ENCODE data around the gene UROC1. TPM values are rescaled to one million over a fixed set of nuclear protein-coding genes. Genes with fewer than 3 reads are reported as not detected.

The UROC1 gene
- total and polyA plus RNA-seq, 2 of the 4 experiments (the other 2 are of a cell fraction) = not detected

DNA sequence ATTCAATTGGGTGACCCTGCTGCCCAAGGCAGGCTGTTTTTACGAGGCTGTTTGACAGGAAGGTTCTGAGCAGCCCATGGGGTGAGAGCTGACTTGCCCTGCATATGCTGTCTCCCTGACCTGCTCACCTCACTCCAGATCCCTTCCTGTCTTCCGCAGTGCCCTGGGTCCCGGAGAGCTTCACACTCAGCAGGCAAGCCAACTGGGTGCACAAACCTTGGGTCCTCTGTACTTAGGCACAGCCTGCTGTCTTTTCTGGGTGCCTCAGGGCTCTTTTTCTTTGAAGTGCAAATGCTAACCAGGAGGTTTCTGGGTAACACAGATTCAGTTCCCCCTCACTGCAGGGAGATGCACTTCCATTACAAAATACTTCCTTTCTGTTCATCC lies 74.7 kb downstream of the UROC1 start:
- Histone ChIP-seq H4K8ac (ENCODE audit: low read depth in 2 of 2, low read length in 2 of 2) (no peak overlapping the region), H3K36me3 (ENCODE audit: control insufficient read depth, insufficient read depth, low read length) (no peaks in the 10 kb centered on the region), H3K23ac (ENCODE audit: low read depth, low read length) (no peak overlapping the region), H3K27ac (ENCODE audit: insufficient read depth, low read length) (no peak overlapping the region), H2BK20ac (ENCODE audit: low read depth, low read length) (no peak overlapping the region), H2BK5ac (ENCODE audit: low read depth, low read length, poor library complexity, severe bottlenecking) (no peak overlapping the region), H2BK15ac (ENCODE audit: low read depth, low read length) (no peak overlapping the region), H3K4ac (ENCODE audit: low read depth, low read length) (no peak overlapping the region), H4K91ac (ENCODE audit: insufficient read depth, low read depth, low read length) (no peak overlapping the region), H3K4me2 (ENCODE audit: low read depth, low read length) (no peak overlapping the region), H4K20me1 (ENCODE audit: insufficient read depth, low read length) (peaks cover 8% of the 10 kb centered on the region; the same call in 1 of the 2 replicates), H3K9ac (ENCODE audit: low read depth, low read length) (no peak overlapping the region), H3K4me3 (ENCODE audit: insufficient read depth, low read depth, low read length) (no peak overlapping the region), H3K79me1 (ENCODE audit: low read depth in 1 of 2, low read length in 2 of 2) (peaks cover 0 to 5% of the 10 kb centered on the region in 2 experiments; a peak in 3 of 4 replicates), H2BK120ac (ENCODE audit: low read depth, low read length) (no peak overlapping the region), H2AK9ac (replicated peaks; ENCODE audit: low read depth, low read length, poor library complexity) (no peak overlapping the region), H3K9me3 (ENCODE audit: control insufficient read depth, insufficient read depth, low read length) (no peaks in the 10 kb centered on the region), H3K27me3 (ENCODE audit: control insufficient read depth, insufficient read depth, low read length) (no peaks in the 10 kb centered on the region), H2AFZ (replicated peaks; ENCODE audit: low read length, poor library complexity) (no peak overlapping the region), H2AK5ac (ENCODE audit: low read depth, low read length) (no peak overlapping the region), H3K14ac (replicated peaks; ENCODE audit: low read depth, low read length) (no peak overlapping the region), H3K18ac (ENCODE audit: low read depth, low read length) (no peak overlapping the region), H4K5ac (ENCODE audit: low read depth, low read length) (no peak overlapping the region), H3K56ac (ENCODE audit: extremely low read depth, insufficient read depth, low read length) (no peak overlapping the region), H3K4me1 (ENCODE audit: control insufficient read depth, insufficient read depth, low read length) (peaks cover 9% of the 10 kb centered on the region), H3K9me1 (ENCODE audit: insufficient read depth, low read length) (peaks cover 16% of the 10 kb centered on the region; the same call in 1 of the 2 replicates)
- WGBS, 2 experiments (ENCODE audit: extremely low coverage in 2 of 2, insufficient read length in 1 of 2) = 80% methylated on average over 1 of the region's 3 CpGs; no CpG with 5 or more reads in 1 of the 2 experiments
- ChIA-PET POLR2A (ENCODE audit: unreplicated experiment) (no interaction called here), CTCF (no interaction called here)
- DNase-seq = no peak
- dilution Hi-C loops (cut with HindIII; ENCODE audit: low sequenced_read_pairs, unreplicated experiment) (no loop called here), intact Hi-C loops (cut with micrococcal nuclease) (no loop called here), in situ Hi-C loops (cut with MboI; ENCODE audit: low sequenced_read_pairs) (no loop called here)
- TF ChIP-seq RFX5 (IDR thresholded peaks at IDR 0.05; ENCODE audit: low read depth, low read length) (no peak), SMC3 (IDR thresholded peaks at IDR 0.05; ENCODE audit: low read depth, low read length) (no peak), CTCF (conservative IDR thresholded peaks at IDR 0.05; ENCODE audit: low read depth, low read length) (no peak), POLR2A (IDR thresholded peaks at IDR 0.05; ENCODE audit: low read depth, low read length) (no peak), BHLHE40 (IDR thresholded peaks at IDR 0.05; ENCODE audit: low read depth, low read length) (no peak), CEBPB (IDR thresholded peaks at IDR 0.05; ENCODE audit: low read depth, low read length) (no peak), MAFK (IDR thresholded peaks at IDR 0.05; ENCODE audit: low read depth, low read length) (no peak), ELK1 (IDR thresholded peaks at IDR 0.05; ENCODE audit: borderline replicate concordance, low read depth, low read length) (no peak), RAD21 (IDR thresholded peaks at IDR 0.05; ENCODE audit: low read length) (no peak), RCOR1 (IDR thresholded peaks at IDR 0.05; ENCODE audit: insufficient replicate concordance, low read length) (no peak), MAZ (IDR thresholded peaks at IDR 0.05; ENCODE audit: borderline replicate concordance, low read depth, low read length) (no peak), MXI1 (IDR thresholded peaks at IDR 0.05; ENCODE audit: borderline replicate concordance, low read depth, low read length) (no peak), NFE2L2 (IDR thresholded peaks at IDR 0.05; ENCODE audit: low read depth, low read length) (no peak)
- TF ChIP-seq, protein P1, sequence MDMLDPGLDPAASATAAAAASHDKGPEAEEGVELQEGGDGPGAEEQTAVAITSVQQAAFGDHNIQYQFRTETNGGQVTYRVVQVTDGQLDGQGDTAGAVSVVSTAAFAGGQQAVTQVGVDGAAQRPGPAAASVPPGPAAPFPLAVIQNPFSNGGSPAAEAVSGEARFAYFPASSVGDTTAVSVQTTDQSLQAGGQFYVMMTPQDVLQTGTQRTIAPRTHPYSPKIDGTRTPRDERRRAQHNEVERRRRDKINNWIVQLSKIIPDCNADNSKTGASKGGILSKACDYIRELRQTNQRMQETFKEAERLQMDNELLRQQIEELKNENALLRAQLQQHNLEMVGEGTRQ (IDR thresholded peaks at IDR 0.05; ENCODE audit: low read depth, low read length) = no peak
- BruUV-seq (replicated peaks) = no TSS peak
- no peak for ATAC-seq (ENCODE audit: low read depth)
